ENCODE results near the gene LRRC10B.

Gene LRRC10B

GRCh38 chr11:61533039-61533375 is 24.5 kb downstream of the LRRC10B start:
- TF ChIP-seq TAF1 (IDR thresholded peaks at IDR 0.05; ENCODE audit: borderline replicate concordance, insufficient read depth, low read length): no peak
- no peak for TF ChIP-seq FOXP2 (optimal IDR thresholded peaks at IDR 0.05; ENCODE audit: borderline replicate concordance, extremely low read depth, extremely low read length, insufficient read depth)
- TF ChIP-seq POLR2AphosphoS5 (IDR thresholded peaks at IDR 0.05; ENCODE audit: low read depth, low read length): no peak
- TF ChIP-seq REST (IDR thresholded peaks at IDR 0.05; ENCODE audit: insufficient read depth in 1 of 2, low read depth in 2 of 2, low read length in 2 of 2): no peak
- TF ChIP-seq SIN3A (IDR thresholded peaks at IDR 0.05; ENCODE audit: borderline replicate concordance, insufficient read depth, low read length): no peak

- TF ChIP-seq POLR2AphosphoS5 (IDR thresholded peaks at IDR 0.05; ENCODE audit: low read depth, low read length) (no peak), FOXP2 (optimal IDR thresholded peaks at IDR 0.05; ENCODE audit: borderline replicate concordance, extremely low read depth, extremely low read length, insufficient read depth) (no peak), SIN3A (IDR thresholded peaks at IDR 0.05; ENCODE audit: borderline replicate concordance, insufficient read depth, low read length) (no peak)
Observed at GRCh38 chr11:61533401-61533800, 24.9 kb downstream of the LRRC10B start.

GRCh38 chr11:61534025-61534932 is 25.7 kb downstream of the LRRC10B start:
- TF ChIP-seq SIN3A (IDR thresholded peaks at IDR 0.05; ENCODE audit: borderline replicate concordance, insufficient read depth, low read length): no peak
- TF ChIP-seq POLR2AphosphoS5 (IDR thresholded peaks at IDR 0.05; ENCODE audit: low read depth, low read length): no peak
- TF ChIP-seq REST (IDR thresholded peaks at IDR 0.05; ENCODE audit: insufficient read depth in 1 of 2, low read depth in 2 of 2, low read length in 2 of 2): no peak
- no peak for TF ChIP-seq FOXP2 (optimal IDR thresholded peaks at IDR 0.05; ENCODE audit: borderline replicate concordance, extremely low read depth, extremely low read length, insufficient read depth)
- no peak for TF ChIP-seq TAF1 (IDR thresholded peaks at IDR 0.05; ENCODE audit: borderline replicate concordance, insufficient read depth, low read length)

- TF ChIP-seq TAF1 (IDR thresholded peaks at IDR 0.05; ENCODE audit: borderline replicate concordance, insufficient read depth, low read length) (no peak), SIN3A (IDR thresholded peaks at IDR 0.05; ENCODE audit: borderline replicate concordance, insufficient read depth, low read length) (no peak), REST (IDR thresholded peaks at IDR 0.05; ENCODE audit: insufficient read depth in 1 of 2, low read depth in 2 of 2, low read length in 2 of 2) (no peak), POLR2AphosphoS5 (IDR thresholded peaks at IDR 0.05; ENCODE audit: low read depth, low read length) (no peak), FOXP2 (optimal IDR thresholded peaks at IDR 0.05; ENCODE audit: borderline replicate concordance, extremely low read depth, extremely low read length, insufficient read depth) (no peak)
Observed at GRCh38 chr11:61534933-61535839, 26.6 kb downstream of the LRRC10B start.

- no peak for TF ChIP-seq TAF1 (IDR thresholded peaks at IDR 0.05; ENCODE audit: borderline replicate concordance, insufficient read depth, low read length)
- TF ChIP-seq SIN3A (IDR thresholded peaks at IDR 0.05; ENCODE audit: borderline replicate concordance, insufficient read depth, low read length): no peak
- no peak for TF ChIP-seq POLR2AphosphoS5 (IDR thresholded peaks at IDR 0.05; ENCODE audit: low read depth, low read length)
- no peak for TF ChIP-seq FOXP2 (optimal IDR thresholded peaks at IDR 0.05; ENCODE audit: borderline replicate concordance, extremely low read depth, extremely low read length, insufficient read depth)
Observed at GRCh38 chr11:61535998-61536675, 27.6 kb downstream of the LRRC10B start.
